KMS-11 (cell line): Measurements from ENCODE around the gene PRAMEF26.
"Not testable (repeated sequence)": the region's sequence is repeated elsewhere in the genome, so short reads cannot be mapped to it uniquely, and the experiment has no call there.

ENCODE experiments used
- H2AFZ ChIP-seq: fragments of 200-600 bp; sonication (generic); 2 replicates; pipeline ENCODE4 v1.6.1; 2016; ENCODE audit warnings: antibody characterized with exemption, mixed run types, low read depth
- H3K27ac ChIP-seq: fragments of 200-600 bp; sonication (generic); 2 replicates; pipeline ENCODE4 v1.6.1; 2016; ENCODE audit warnings: mild to moderate bottlenecking, mixed run types
- H3K27me3 ChIP-seq: fragments of 200-600 bp; sonication (generic); 2 replicates; pipeline ENCODE4 v1.6.1; 2017; ENCODE audit warnings: mild to moderate bottlenecking, low read depth, mixed run types, moderate library complexity; ENCODE audit not compliant: insufficient read depth
- H3K36me3 ChIP-seq: fragments of 200-600 bp; sonication (generic); 2 replicates; pipeline ENCODE4 v1.6.1; 2017; ENCODE audit warnings: mild to moderate bottlenecking, mixed run types; ENCODE audit not compliant: insufficient read depth
- H3K4me1 ChIP-seq: fragments of 200-600 bp; sonication (generic); 2 replicates; pipeline ENCODE4 v1.6.1; 2016; ENCODE audit warnings: mild to moderate bottlenecking, low read depth, mixed run types; ENCODE audit not compliant: poor library complexity, severe bottlenecking
- H3K4me2 ChIP-seq: fragments of 200-600 bp; sonication (generic); 2 replicates; pipeline ENCODE4 v1.7.0; 2016; ENCODE audit warnings: mild to moderate bottlenecking, mixed run types
- H3K4me3 ChIP-seq: fragments of 200-600 bp; sonication (generic); IDR thresholded peaks from 2 replicates; pipeline ENCODE4 v1.6.1; 2017; ENCODE audit warnings: low read depth, low read length, mixed read lengths; ENCODE audit not compliant: insufficient read depth
- H3K79me2 ChIP-seq: fragments of 200-600 bp; sonication (generic); 2 replicates; pipeline ENCODE4 v1.6.1; 2016; ENCODE audit warnings: low read depth, mixed run types; ENCODE audit not compliant: insufficient read depth
- H3K9ac ChIP-seq: fragments of 200-600 bp; sonication (generic); 2 replicates; pipeline ENCODE4 v1.6.1; 2016; ENCODE audit warnings: mild to moderate bottlenecking, mixed run types
- H4K20me1 ChIP-seq: fragments of 200-600 bp; sonication (generic); 2 replicates; pipeline ENCODE4 v1.6.1; 2016; ENCODE audit warnings: mild to moderate bottlenecking, mixed run types; ENCODE audit not compliant: insufficient read depth

PRAMEF26 gene

GRCh38 chr1:13155909-13156308 lies at the start of gene PRAMEF26:
PRAMEF26 (minus strand) TSS chr1:13156009; CDS start chr1:13153095, 2,914 bp downstream.
- H3K9ac ChIP-seq, H3K4me2 ChIP-seq, H3K4me1 ChIP-seq, H3K36me3 ChIP-seq, H3K27me3 ChIP-seq, H3K4me3 ChIP-seq, H3K27ac ChIP-seq, H3K79me2 ChIP-seq, H4K20me1 ChIP-seq, H2AFZ ChIP-seq: not testable (repeated sequence)

GRCh38 chr1:13201309-13201708 lies 45.5 kb upstream of the PRAMEF26 start, which contains the start of gene PRAMEF13:
PRAMEF13 (minus strand) TSS chr1:13201409; CDS start chr1:13199589, 1,820 bp downstream.
- H3K27ac ChIP-seq, H3K36me3 ChIP-seq, H3K79me2 ChIP-seq, H4K20me1 ChIP-seq, H3K4me1 ChIP-seq, H3K4me2 ChIP-seq, H3K27me3 ChIP-seq, H3K4me3 ChIP-seq, H2AFZ ChIP-seq, H3K9ac ChIP-seq: not testable (repeated sequence)

DNA sequence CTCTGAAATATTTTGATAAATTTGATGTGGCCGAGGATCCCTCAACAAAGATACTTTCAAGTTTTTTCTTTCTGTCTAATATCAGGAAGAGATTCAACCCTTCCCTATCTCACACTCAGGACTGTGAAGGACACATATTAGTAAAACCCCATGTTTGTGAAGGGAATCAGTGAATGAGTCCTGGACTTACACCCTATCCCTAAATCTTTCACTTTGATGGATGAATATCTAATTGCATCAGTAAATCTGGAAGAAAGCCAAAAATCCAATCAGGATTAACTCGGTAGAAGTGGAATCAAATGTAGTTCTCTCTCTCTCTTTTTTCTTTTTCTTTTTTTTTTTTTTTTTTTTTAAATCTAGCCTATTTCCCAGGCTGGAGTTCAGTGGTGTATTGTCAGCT lies 15.7 kb upstream of the PRAMEF26 start, which contains the start of gene PRAMEF9:
Gene PRAMEF9 (plus strand): TSS at position 301 of the 400 bp plus-strand sequence. CDS start 3,433 bp downstream, outside the sequence.
- H4K20me1 ChIP-seq, H3K4me3 ChIP-seq, H2AFZ ChIP-seq, H3K4me1 ChIP-seq, H3K4me2 ChIP-seq, H3K79me2 ChIP-seq, H3K9ac ChIP-seq, H3K27me3 ChIP-seq, H3K27ac ChIP-seq, H3K36me3 ChIP-seq: not testable (repeated sequence)

GRCh38 chr1:13165531-13165930 lies 9.7 kb upstream of the PRAMEF26 start, which contains the start of gene HNRNPCL4:
HNRNPCL4 (minus strand) TSS chr1:13165631; CDS start chr1:13165467, 164 bp downstream.
- not testable (repeated sequence) for H3K4me1 ChIP-seq, H4K20me1 ChIP-seq, H2AFZ ChIP-seq, H3K79me2 ChIP-seq, H3K4me2 ChIP-seq, H3K4me3 ChIP-seq, H3K36me3 ChIP-seq, H3K27me3 ChIP-seq, H3K9ac ChIP-seq, H3K27ac ChIP-seq

- not testable (repeated sequence) for H3K27me3 ChIP-seq, H3K4me1 ChIP-seq, H3K36me3 ChIP-seq, H2AFZ ChIP-seq, H3K79me2 ChIP-seq, H3K4me2 ChIP-seq, H3K27ac ChIP-seq, H3K4me3 ChIP-seq, H4K20me1 ChIP-seq, H3K9ac ChIP-seq
These were observed 39.1 kb downstream of the PRAMEF26 start, which contains the start of gene HNRNPCL2 for GRCh38 chr1:13116754-13117153. HNRNPCL2 (minus strand) TSS chr1:13116854; CDS start chr1:13116400, 454 bp downstream.
